Osteoblast (primary cell): ENCODE results near the gene CBLN4. TPM values are rescaled to one million over a fixed set of nuclear protein-coding genes. Genes with fewer than 3 reads are reported as not detected.

Experiments
- DNase-seq: peaks from one replicate; pipeline ENCODE4 v3.0.0; 2011; ENCODE audit warnings: low spot score, mixed read lengths; ENCODE audit not compliant: insufficient read length; ENCODE audit errors: missing footprints
- H2AFZ ChIP-seq: 2 replicates; pipeline ENCODE4 v1.6.0; 2011; ENCODE audit warnings: mild to moderate bottlenecking, low read length
- H3K27ac ChIP-seq: 2 replicates; pipeline ENCODE4 v1.5.1; 2011; ENCODE audit warnings: mild to moderate bottlenecking, low read depth, low read length, moderate library complexity
- H3K27me3 ChIP-seq: 2 replicates; pipeline ENCODE4 v1.6.0; 2012; ENCODE audit warnings: mild to moderate bottlenecking, control low read depth, inconsistent platforms, low read length, moderate library complexity; ENCODE audit not compliant: insufficient read depth
- H3K36me3 ChIP-seq: 2 replicates; pipeline ENCODE4 v1.5.1; 2011; ENCODE audit warnings: mild to moderate bottlenecking, low read length, control low read depth, moderate library complexity; ENCODE audit not compliant: insufficient read depth
- H3K4me1 ChIP-seq: 2 replicates; pipeline ENCODE4 v1.5.1; 2011; ENCODE audit warnings: mild to moderate bottlenecking, low read length, control low read depth, moderate library complexity; ENCODE audit not compliant: insufficient read depth
- H3K4me2 ChIP-seq: 2 replicates; pipeline ENCODE4 v1.6.0; 2011; ENCODE audit warnings: mild to moderate bottlenecking, low read length; ENCODE audit not compliant: insufficient read depth
- H3K4me3 ChIP-seq: fragments of 200-600 bp; sonication (generic); 3 replicates; pipeline ENCODE4 v1.5.1; 2012; ENCODE audit warnings: mild to moderate bottlenecking, low read length, inconsistent platforms; ENCODE audit not compliant: insufficient read depth
- H3K79me2 ChIP-seq: 2 replicates; pipeline ENCODE4 v1.6.0; 2012; ENCODE audit warnings: mild to moderate bottlenecking, low read length, control low read depth, inconsistent platforms; ENCODE audit not compliant: insufficient read depth
- H3K9me3 ChIP-seq: 2 replicates; pipeline ENCODE4 v1.5.1; 2011; ENCODE audit warnings: low read depth, low read length, control low read depth
- H4K20me1 ChIP-seq: 2 replicates; pipeline ENCODE4 v1.6.0; 2012; ENCODE audit warnings: mild to moderate bottlenecking, low read length, control low read depth; ENCODE audit not compliant: insufficient read depth
- CTCF ChIP-seq: IDR thresholded peaks from 2 replicates; pipeline ENCODE4 v1.5.1; 2011; ENCODE audit warnings: mild to moderate bottlenecking, low read depth, low read length, moderate library complexity; ENCODE audit errors: extremely low read depth
- total RNA-seq: library from RNA; depleted of rRNA; stranded (reverse); fragments of >200 nt; gene quantifications from 2 replicates; pipeline ENCODE4 v1.2.3, GENCODE V29; 2012

Gene CBLN4
- total RNA-seq, 1 donor, result not detected

GRCh38 chr20:56001106-56001785 is 4.1 kb downstream of the CBLN4 start:
- Histone ChIP-seq H3K4me1 (no peaks in the 10 kb centered on the region), H2AFZ (no peak overlapping the region), H3K79me2 (no peaks in the 10 kb centered on the region), H3K27ac (no peak overlapping the region), H3K27me3 (no peaks in the 10 kb centered on the region), H3K36me3 (no peaks in the 10 kb centered on the region), H4K20me1 (no peaks in the 10 kb centered on the region), H3K4me2 (no peak overlapping the region), H3K9me3 (no peaks in the 10 kb centered on the region), H3K4me3 (no peak overlapping the region)
- TF ChIP-seq CTCF, result no peak
- DNase-seq, result no peak

DNA sequence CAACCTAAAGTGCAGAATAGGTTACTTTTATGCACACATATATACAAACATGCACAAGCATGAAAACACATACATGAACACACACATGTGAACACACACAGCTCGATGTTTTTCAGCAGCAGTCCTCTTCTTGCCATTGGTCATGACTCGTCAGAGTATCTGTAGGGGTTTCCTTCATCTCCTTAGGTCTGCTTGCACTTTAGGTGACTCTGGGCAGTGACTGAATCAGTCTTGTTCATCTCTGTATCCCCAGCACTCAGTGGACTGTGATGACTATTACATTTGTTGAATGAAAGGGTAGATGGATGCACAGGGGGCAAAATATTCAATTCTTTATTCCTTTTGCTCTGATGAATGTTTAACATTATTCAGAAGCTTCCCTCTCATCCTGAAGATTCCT is 26.8 kb downstream of the CBLN4 start:
- Histone ChIP-seq H3K27ac (no peak overlapping the region), H3K4me1 (no peaks in the 10 kb centered on the region), H4K20me1 (no peaks in the 10 kb centered on the region), H3K9me3 (peaks cover 5% of the 10 kb centered on the region), H3K79me2 (no peaks in the 10 kb centered on the region), H3K4me2 (no peak overlapping the region), H2AFZ (no peak overlapping the region), H3K36me3 (no peaks in the 10 kb centered on the region), H3K4me3 (no peak overlapping the region), H3K27me3 (no peaks in the 10 kb centered on the region)
- no peak for DNase-seq
- TF ChIP-seq CTCF, result no peak

DNA sequence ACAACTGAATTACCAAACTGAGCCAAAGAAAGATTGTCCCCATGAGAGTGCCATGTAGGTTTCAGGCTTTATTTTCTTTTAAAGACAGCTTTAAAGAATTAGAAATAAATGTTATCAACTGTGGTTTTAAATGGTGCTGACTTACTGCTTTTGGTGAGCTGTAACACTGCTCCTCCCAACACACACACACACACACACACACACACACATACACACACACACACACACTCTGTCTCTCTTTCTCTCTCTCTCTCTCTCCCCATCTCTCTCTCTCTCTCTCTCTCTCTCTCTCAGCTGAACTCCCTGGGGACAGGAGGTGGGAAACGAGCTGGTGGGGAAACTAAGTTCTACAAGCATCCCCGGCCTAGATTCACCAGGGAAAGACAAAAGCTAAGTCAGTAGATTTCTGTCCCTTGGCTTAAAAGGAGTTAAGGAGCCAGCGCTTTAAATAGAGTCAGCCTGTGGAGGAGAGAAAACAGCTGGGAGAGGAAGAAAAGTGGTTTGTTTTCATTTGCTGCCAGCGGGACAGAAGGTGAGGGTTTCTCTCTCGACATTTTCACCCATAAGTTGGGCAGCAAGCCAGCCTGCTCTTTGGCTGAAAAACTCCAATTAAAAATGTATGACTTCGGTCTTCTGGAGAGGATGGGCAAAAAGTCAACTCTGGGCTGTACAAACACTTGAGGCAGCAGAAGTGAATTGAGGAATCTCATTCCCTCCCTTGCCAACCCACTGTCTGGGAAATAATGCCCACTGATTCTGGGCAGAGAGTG is 27.4 kb downstream of the CBLN4 start:
- no peak for TF ChIP-seq CTCF
- no peaks in the 10 kb centered on the region for H3K79me2 ChIP-seq

GRCh38 chr20:55974491-55975202 is 30.7 kb downstream of the CBLN4 start:
- no peak for TF ChIP-seq CTCF
- H3K4me1 ChIP-seq, result no peaks in the 10 kb centered on the region
- no peak overlapping the region for H3K27ac ChIP-seq
- no peak overlapping the region for H3K4me2 ChIP-seq
- H3K79me2 ChIP-seq, result no peaks in the 10 kb centered on the region
- no peak overlapping the region for H3K4me3 ChIP-seq
- no peak for DNase-seq
- H2AFZ ChIP-seq, result no peak overlapping the region
- H3K9me3 ChIP-seq, result no peaks in the 10 kb centered on the region
- no peaks in the 10 kb centered on the region for H3K36me3 ChIP-seq
- no peaks in the 10 kb centered on the region for H3K27me3 ChIP-seq
- H4K20me1 ChIP-seq, result no peaks in the 10 kb centered on the region

More for the DNA sequence above, 27.4 kb downstream of the CBLN4 start:
- Histone ChIP-seq H3K4me2 (no peak overlapping the region), H2AFZ (no peak overlapping the region), H4K20me1 (no peaks in the 10 kb centered on the region), H3K4me3 (no peak overlapping the region), H3K27me3 (no peaks in the 10 kb centered on the region), H3K36me3 (no peaks in the 10 kb centered on the region), H3K9me3 (peaks cover 5% of the 10 kb centered on the region), H3K27ac (no peak overlapping the region), H3K4me1 (no peaks in the 10 kb centered on the region)
- DNase-seq, result no peak
